ENCODE data around the gene KCNJ2. TPM values are rescaled to one million over a fixed set of nuclear protein-coding genes. Genes with fewer than 3 reads are reported as not detected.

Gene KCNJ2
- total RNA-seq, 4 donors from 2014 or later, result 0.93 to 4.3 (median 1.7) TPM

- TF ChIP-seq POLR2A (IDR thresholded peaks at IDR 0.05) (no peak), CTCF (IDR thresholded peaks at IDR 0.05) (no peak)
- H3K36me3 ChIP-seq, result no peaks in the 10 kb centered on the region
- no peak for DNase-seq
These were observed 3.6 kb downstream of the KCNJ2 start for GRCh38 chr17:70172923-70173322.

DNA sequence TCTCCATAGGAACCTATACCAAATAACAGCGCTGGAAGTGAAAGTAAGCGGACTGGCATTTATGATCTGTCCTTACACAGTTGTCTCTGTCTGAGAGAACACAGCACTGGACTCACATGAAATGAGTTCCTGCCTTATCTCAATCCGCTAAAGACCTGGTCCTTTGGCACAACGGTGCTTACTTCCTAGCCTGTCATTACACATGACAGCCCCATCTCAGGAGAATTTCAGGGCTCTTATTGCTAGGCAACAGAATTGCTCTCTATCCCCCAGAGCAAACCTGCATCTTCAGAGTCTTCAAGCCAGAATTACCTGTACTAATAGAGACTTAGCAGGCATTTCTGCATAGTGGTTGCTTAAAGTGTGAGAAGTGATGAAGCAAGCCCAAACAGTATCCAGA is 4.3 kb downstream of the KCNJ2 start:
- Histone ChIP-seq H3K27ac (no peak overlapping the region), H3K4me1 (no peaks in the 10 kb centered on the region), H3K27me3 (no peaks in the 10 kb centered on the region), H3K36me3 (no peaks in the 10 kb centered on the region), H3K9me3 (no peaks in the 10 kb centered on the region), H3K4me3 (replicated peaks in 1 of 3) (no peak overlapping the region)
- WGBS, 2 donors, result 78 to 81% methylated on average over 4 of the region's 4 CpGs
- DNase-seq, result no peak
- intact Hi-C loops (cut with DNase I), result no loop called here
- TF ChIP-seq CTCF (IDR thresholded peaks at IDR 0.05), result no peak
- no peak for TF ChIP-seq POLR2A (IDR thresholded peaks at IDR 0.05)

More at GRCh38 chr17:70172923-70173322, 3.6 kb downstream of the KCNJ2 start:
- no peak overlapping the region for H3K4me3 ChIP-seq (replicated peaks in 1 of 3)
- H3K27me3 ChIP-seq, result no peaks in the 10 kb centered on the region
- H3K27ac ChIP-seq, result no peak overlapping the region
- WGBS, 2 donors, result 77 to 88% methylated on average over 2 of the region's 2 CpGs
- intact Hi-C loops (cut with DNase I), result no loop called here
- H3K4me1 ChIP-seq, result no peaks in the 10 kb centered on the region
- no peaks in the 10 kb centered on the region for H3K9me3 ChIP-seq

DNA sequence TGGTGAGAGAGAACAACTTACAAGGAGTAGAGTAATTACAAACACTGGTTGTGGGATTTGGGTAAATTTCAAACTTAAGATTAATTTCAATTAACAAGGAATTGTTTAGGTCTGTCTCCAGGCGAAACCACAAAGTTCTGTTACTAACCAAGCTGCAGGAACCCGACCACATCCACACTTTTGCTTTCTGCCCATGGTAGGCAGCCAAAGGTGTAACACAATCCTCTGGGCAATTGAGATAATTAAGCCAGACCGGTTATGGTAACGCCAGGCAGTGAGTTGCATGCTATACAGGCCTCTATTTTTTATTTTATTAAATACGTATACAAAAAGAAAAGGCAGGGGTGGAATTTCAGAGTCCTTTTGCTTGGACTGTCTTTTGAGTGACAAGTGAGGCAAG is 12.0 kb downstream of the KCNJ2 start:
- no peak overlapping the region for H3K4me3 ChIP-seq (replicated peaks in 1 of 3)
- no peak for DNase-seq
- WGBS, 2 donors, result 90 to 92% methylated on average over 5 of the region's 5 CpGs
- intact Hi-C loops (cut with DNase I), result no loop called here
- no peaks in the 10 kb centered on the region for H3K4me1 ChIP-seq
- TF ChIP-seq POLR2A (IDR thresholded peaks at IDR 0.05), result no peak
- no peak for TF ChIP-seq CTCF (IDR thresholded peaks at IDR 0.05)
- no peaks in the 10 kb centered on the region for H3K36me3 ChIP-seq
- no peaks in the 10 kb centered on the region for H3K27me3 ChIP-seq
- no peak overlapping the region for H3K27ac ChIP-seq
- H3K9me3 ChIP-seq, result no peaks in the 10 kb centered on the region

DNA sequence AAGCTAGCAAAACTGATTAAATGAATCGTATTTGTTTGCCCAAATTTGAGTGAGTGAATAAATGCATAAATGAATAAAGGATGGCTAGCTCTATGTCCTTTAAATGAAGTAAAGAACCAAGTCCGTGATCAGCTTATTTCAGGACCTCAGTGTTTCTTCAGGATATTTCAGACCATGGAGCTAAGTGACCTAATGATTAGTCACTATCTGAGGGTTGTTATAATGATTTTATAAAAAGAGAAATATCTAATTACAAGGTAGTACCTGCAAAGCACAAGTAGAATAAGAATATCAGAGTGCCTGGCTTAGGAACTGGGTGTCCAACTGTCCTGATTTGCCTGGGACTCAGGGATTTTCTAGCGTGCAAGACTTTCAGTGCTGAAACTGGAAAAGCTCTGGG is 12.5 kb downstream of the KCNJ2 start:
- no peak for DNase-seq
- 91 to 95% methylated on average over 3 of the region's 3 CpGs for WGBS, 2 donors
- no peak overlapping the region for H3K27ac ChIP-seq
- no peaks in the 10 kb centered on the region for H3K27me3 ChIP-seq
- no peak for TF ChIP-seq CTCF (IDR thresholded peaks at IDR 0.05)
- TF ChIP-seq POLR2A (IDR thresholded peaks at IDR 0.05), result no peak
- intact Hi-C loops (cut with DNase I), result no loop called here
- H3K9me3 ChIP-seq, result no peaks in the 10 kb centered on the region
- H3K36me3 ChIP-seq, result no peaks in the 10 kb centered on the region
- no peak overlapping the region for H3K4me3 ChIP-seq (replicated peaks in 1 of 3)
- no peaks in the 10 kb centered on the region for H3K4me1 ChIP-seq

- no peaks in the 10 kb centered on the region for H3K9me3 ChIP-seq
- no peaks in the 10 kb centered on the region for H3K27me3 ChIP-seq
- H3K4me1 ChIP-seq, result no peaks in the 10 kb centered on the region
- no peak for DNase-seq
- 86 to 89% methylated on average over 4 of the region's 4 CpGs for WGBS, 2 donors
- intact Hi-C loops (cut with DNase I), result no loop called here
- H3K4me3 ChIP-seq (replicated peaks in 1 of 3), result no peak overlapping the region
- TF ChIP-seq CTCF (IDR thresholded peaks at IDR 0.05) (no peak), POLR2A (IDR thresholded peaks at IDR 0.05) (no peak)
- H3K27ac ChIP-seq, result no peak overlapping the region
- H3K36me3 ChIP-seq, result no peaks in the 10 kb centered on the region
These were observed 14.2 kb downstream of the KCNJ2 start for GRCh38 chr17:70183508-70183907.

Measured in thyroid gland (tissue), 4 donors.